ENCODE results near the gene SHB. TPM values are rescaled to one million over a fixed set of nuclear protein-coding genes. Genes with fewer than 3 reads are reported as not detected.
"Not testable (repeated sequence)": the region's sequence is repeated elsewhere in the genome, so short reads cannot be mapped to it uniquely, and the experiment has no call there.

Gene SHB
- total RNA-seq, 1 donor from 2014 or later: 20.9 TPM

GRCh38 chr9:37914701-37915358, 154.2 kb downstream of the SHB start:
- no peaks in the 10 kb centered on the region for H3K27me3 ChIP-seq
- no peak for TF ChIP-seq POLR2AphosphoS5 (IDR thresholded peaks at IDR 0.05; ENCODE audit: insufficient read depth in 1 of 2, low read depth in 1 of 2)
- TF ChIP-seq CTCF (IDR thresholded peaks at IDR 0.05): no peak
- no peak for TF ChIP-seq POLR2A (IDR thresholded peaks at IDR 0.05)
- H3K27ac ChIP-seq: no peak overlapping the region
- DNase-seq (ENCODE audit: extremely low spot score in 2 of 2): peak in 1 of 2 donors; percentile 83
- H3K4me1 ChIP-seq: peaks cover 5% of the 10 kb centered on the region
- H3K4me3 ChIP-seq: no peak overlapping the region
- no peaks in the 10 kb centered on the region for H3K9me3 ChIP-seq
- intact Hi-C loops (cut with DNase I): loop anchor here (5.0 to 10.0 kb wide), 2 partner anchors 152 to 520 kb away; partner anchors contain the start of gene SHB
- H3K36me3 ChIP-seq: no peaks in the 10 kb centered on the region

GRCh38 chr9:37914154-37914551, 154.9 kb downstream of the SHB start:
- no peak for TF ChIP-seq POLR2A (IDR thresholded peaks at IDR 0.05)
- TF ChIP-seq POLR2AphosphoS5 (IDR thresholded peaks at IDR 0.05; ENCODE audit: insufficient read depth in 1 of 2, low read depth in 1 of 2): peak in 1 of 2 donors; percentile 4
- Histone ChIP-seq H3K27ac (no peak overlapping the region), H3K4me1 (peaks cover 5% of the 10 kb centered on the region), H3K27me3 (no peaks in the 10 kb centered on the region), H3K36me3 (no peaks in the 10 kb centered on the region), H3K4me3 (no peak overlapping the region), H3K9me3 (no peaks in the 10 kb centered on the region)
- DNase-seq (ENCODE audit: extremely low spot score in 2 of 2): peak in 1 of 2 donors; percentile 83
- intact Hi-C loops (cut with DNase I): loop anchor here (5.0 to 10.0 kb wide), 2 partner anchors 153 to 521 kb away; partner anchors contain the start of gene SHB

GRCh38 chr9:37913480-37914153, 155.4 kb downstream of the SHB start:
- Histone ChIP-seq H3K4me1 (peaks cover 5% of the 10 kb centered on the region), H3K27me3 (no peaks in the 10 kb centered on the region), H3K4me3 (no peak overlapping the region), H3K36me3 (no peaks in the 10 kb centered on the region), H3K9me3 (no peaks in the 10 kb centered on the region), H3K27ac (no peak overlapping the region)
- intact Hi-C loops (cut with DNase I): loop anchor here (5.0 to 10.0 kb wide), 2 partner anchors 154 to 521 kb away; partner anchors contain the start of gene SHB
- DNase-seq (ENCODE audit: extremely low spot score in 2 of 2): peak in 1 of 2 donors; percentile 91
- peak; percentile 91 to 94 (median 91) for TF ChIP-seq CTCF (IDR thresholded peaks at IDR 0.05)
- TF ChIP-seq POLR2AphosphoS5 (IDR thresholded peaks at IDR 0.05; ENCODE audit: insufficient read depth in 1 of 2, low read depth in 1 of 2): peak; percentile 17 to 59
- TF ChIP-seq POLR2A (IDR thresholded peaks at IDR 0.05): no peak

GRCh38 chr9:37911271-37911681, 157.8 kb downstream of the SHB start:
- Histone ChIP-seq H3K27ac (no peak overlapping the region), H3K4me3 (no peak overlapping the region), H3K36me3 (no peaks in the 10 kb centered on the region), H3K9me3 (no peaks in the 10 kb centered on the region), H3K4me1 (peaks cover 5% of the 10 kb centered on the region), H3K27me3 (no peaks in the 10 kb centered on the region)
- intact Hi-C loops (cut with DNase I): loop anchor here (5.0 to 10.0 kb wide), 2 partner anchors 156 to 524 kb away; partner anchors contain the start of gene SHB
- DNase-seq (ENCODE audit: extremely low spot score in 2 of 2): peak in 1 of 2 donors; percentile 79
- TF ChIP-seq POLR2AphosphoS5 (IDR thresholded peaks at IDR 0.05; ENCODE audit: insufficient read depth in 1 of 2, low read depth in 1 of 2): no peak
- no peak for TF ChIP-seq POLR2A (IDR thresholded peaks at IDR 0.05)
- TF ChIP-seq CTCF (IDR thresholded peaks at IDR 0.05): no peak

- DNase-seq (ENCODE audit: extremely low spot score in 2 of 2): peak in 1 of 2 donors; percentile 56
- TF ChIP-seq CTCF (IDR thresholded peaks at IDR 0.05): no peak
- no peak for TF ChIP-seq POLR2A (IDR thresholded peaks at IDR 0.05)
- TF ChIP-seq POLR2AphosphoS5 (IDR thresholded peaks at IDR 0.05; ENCODE audit: insufficient read depth in 1 of 2, low read depth in 1 of 2): no peak
- no peaks in the 10 kb centered on the region for H3K9me3 ChIP-seq
- intact Hi-C loops (cut with DNase I): loop anchor here (5.0 to 10.0 kb wide), 2 partner anchors 157 to 525 kb away; partner anchors contain the start of gene SHB
- no peak overlapping the region for H3K27ac ChIP-seq
- H3K4me3 ChIP-seq: no peak overlapping the region
- H3K27me3 ChIP-seq: no peaks in the 10 kb centered on the region
- no peaks in the 10 kb centered on the region for H3K36me3 ChIP-seq
- peaks cover 5% of the 10 kb centered on the region for H3K4me1 ChIP-seq
Observed at GRCh38 chr9:37910271-37910670, 158.8 kb downstream of the SHB start.

GRCh38 chr9:37909836-37910235, 159.2 kb downstream of the SHB start:
- DNase-seq (ENCODE audit: extremely low spot score in 2 of 2): peak in 1 of 2 donors; percentile 64
- not testable (repeated sequence) for H3K9me3 ChIP-seq, H3K27me3 ChIP-seq, H3K27ac ChIP-seq, H3K4me3 ChIP-seq, H3K36me3 ChIP-seq, H3K4me1 ChIP-seq
- intact Hi-C loops (cut with DNase I): loop anchor here (5.0 to 10.0 kb wide), 4 partner anchors 125 to 525 kb away; partner anchors contain the start of genes EXOSC3 and SHB
